GM20000 (cell line): Measurements from ENCODE around the gene NDUFS6.
"Not testable (repeated sequence)": the region's sequence is repeated elsewhere in the genome, so short reads cannot be mapped to it uniquely, and the experiment has no call there.

Experiments used
- DNase-seq: peaks from one replicate; pipeline ENCODE4 v3.0.0; 2012; ENCODE audit warnings: low spot score
- TF ChIP-seq, protein P1 (sequence below): IDR thresholded peaks from 2 replicates; pipeline ENCODE4 v1.5.1; 2012; ENCODE audit warnings: mild to moderate bottlenecking, control low read depth; ENCODE audit errors: extremely low read depth, missing control alignments

The NDUFS6 gene

DNA sequence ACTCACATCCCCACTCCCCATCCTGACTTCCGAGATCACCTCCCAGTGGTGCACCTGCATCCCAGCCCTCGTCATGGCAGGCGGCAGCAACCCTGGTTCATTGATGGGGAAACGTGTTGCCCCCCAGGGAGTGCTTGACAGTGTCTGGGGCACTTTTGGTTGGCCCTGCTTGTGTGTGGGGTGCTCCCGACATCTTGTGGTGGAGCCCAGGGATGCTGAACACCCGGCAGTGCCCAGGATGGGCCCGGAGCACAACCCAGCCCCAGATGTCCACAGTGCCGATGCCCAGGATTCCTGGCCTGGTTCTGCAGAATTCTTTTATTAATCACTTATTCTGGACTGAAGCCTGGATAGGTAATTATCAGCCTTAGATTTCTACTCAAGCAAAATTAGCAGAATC lies 5.3 kb upstream of the NDUFS6 start:
- TF ChIP-seq, protein P1, sequence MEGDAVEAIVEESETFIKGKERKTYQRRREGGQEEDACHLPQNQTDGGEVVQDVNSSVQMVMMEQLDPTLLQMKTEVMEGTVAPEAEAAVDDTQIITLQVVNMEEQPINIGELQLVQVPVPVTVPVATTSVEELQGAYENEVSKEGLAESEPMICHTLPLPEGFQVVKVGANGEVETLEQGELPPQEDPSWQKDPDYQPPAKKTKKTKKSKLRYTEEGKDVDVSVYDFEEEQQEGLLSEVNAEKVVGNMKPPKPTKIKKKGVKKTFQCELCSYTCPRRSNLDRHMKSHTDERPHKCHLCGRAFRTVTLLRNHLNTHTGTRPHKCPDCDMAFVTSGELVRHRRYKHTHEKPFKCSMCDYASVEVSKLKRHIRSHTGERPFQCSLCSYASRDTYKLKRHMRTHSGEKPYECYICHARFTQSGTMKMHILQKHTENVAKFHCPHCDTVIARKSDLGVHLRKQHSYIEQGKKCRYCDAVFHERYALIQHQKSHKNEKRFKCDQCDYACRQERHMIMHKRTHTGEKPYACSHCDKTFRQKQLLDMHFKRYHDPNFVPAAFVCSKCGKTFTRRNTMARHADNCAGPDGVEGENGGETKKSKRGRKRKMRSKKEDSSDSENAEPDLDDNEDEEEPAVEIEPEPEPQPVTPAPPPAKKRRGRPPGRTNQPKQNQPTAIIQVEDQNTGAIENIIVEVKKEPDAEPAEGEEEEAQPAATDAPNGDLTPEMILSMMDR: no peak

DNA sequence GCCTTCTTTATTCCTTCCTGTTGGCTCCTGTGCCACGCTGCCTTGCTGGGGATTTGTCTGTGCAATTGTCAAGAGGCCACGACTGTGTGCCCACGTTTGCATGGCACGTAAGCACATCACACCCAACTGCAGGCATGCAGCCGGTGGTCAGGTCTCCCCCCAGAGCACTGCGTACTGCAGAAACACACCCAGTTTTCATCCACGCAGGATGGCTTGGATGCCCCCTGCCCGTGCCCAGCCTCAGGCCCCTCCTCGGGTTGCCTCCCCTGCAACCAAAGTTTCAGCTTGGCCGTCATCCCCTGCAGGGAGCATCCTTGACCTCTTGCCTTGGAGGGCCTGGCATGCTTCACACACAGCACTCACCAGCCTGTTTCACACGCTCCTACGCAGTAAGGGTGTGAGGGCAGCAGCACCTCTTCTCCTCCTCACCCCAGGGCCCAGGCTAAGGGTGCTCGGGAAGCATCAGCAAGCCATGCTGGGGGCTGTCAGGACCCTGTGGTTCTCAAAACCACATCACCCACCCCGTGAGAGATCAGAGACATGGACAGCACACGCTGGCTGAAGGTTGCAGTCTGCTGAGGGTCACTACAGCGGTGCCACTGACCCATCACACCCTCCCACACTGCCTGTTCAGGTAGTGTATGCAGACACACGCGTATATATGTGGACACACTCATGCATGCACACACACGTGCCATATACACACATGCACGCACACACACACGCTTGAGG lies 4.7 kb upstream of the NDUFS6 start:
- DNase-seq: no peak
- TF ChIP-seq, protein P1: no peak

More for the DNA sequence above, 5.3 kb upstream of the NDUFS6 start:
- DNase-seq: no peak

DNA sequence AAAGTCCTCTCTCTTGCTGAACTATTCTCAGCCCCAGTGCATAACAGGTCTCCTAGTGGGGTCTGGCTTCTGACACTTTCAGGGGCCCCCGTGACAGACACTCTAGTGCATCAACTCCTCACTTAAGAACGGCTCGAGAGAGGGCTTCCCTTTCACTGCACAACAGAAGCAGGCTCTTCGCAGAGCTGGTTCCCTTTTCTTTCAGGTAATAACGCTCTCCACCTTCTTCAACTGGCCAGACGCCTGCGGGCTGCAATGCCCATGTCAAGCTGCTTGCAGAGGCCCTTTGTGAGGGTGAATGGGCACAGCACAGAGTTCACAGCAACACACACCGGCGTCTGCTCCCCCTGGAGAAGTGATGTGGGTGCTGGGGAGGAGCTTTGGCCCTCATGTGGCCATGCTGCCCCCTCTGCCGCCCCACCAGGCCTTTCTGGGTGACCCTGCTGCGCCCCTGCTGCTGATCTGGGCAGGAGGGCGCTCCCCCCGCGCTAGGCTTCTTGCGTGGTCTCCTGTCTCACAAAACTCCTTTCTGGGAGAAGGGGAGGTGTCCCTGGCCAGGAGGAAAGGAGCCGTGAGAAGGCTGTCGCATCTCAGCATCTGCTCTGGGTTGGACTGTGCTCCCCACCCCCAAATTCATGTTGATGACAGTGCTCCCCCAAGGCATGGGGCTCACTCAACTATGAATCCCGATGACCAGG lies 4.0 kb upstream of the NDUFS6 start:
- no peak for DNase-seq
- TF ChIP-seq, protein P1: no peak

DNA sequence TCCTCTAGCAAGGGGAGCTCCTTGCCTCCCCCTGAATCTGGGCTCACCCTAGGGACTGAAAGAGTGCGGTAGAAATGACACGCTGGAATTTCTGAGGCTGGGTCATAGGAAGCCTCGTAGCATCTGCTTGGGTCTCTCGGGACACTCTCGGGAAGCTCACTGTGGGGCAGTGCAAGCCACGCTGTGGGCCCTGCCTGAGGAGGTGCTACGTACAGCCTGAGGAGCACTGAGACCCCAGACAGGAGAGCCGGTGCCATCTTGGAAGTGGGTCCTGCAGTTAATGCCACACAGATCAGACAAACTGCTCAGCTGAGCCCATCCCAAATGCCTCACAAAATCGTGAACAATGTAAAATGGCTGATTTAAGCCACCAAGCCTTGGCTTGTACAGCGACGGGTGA lies 3.4 kb upstream of the NDUFS6 start:
- DNase-seq: no peak
- TF ChIP-seq, protein P1: no peak

DNA sequence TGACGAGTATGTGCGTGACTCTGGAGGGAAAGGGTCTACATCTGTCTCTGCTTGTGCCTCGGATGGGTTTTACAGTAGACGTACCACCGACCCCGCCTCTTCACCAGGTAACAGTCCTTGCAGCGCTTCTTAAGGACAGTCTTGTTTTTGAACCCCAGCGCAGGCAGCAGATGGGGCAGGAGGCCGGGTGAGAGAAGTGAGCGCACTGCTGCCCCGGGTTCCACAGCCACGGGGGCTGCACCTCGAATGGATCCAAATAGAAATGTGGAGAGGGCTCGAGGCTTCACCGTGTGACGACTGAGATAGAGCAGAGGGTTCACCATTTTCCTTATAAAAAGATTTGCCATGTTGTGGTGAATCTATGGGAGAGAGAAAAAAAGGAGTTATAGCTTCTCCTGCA lies 2.6 kb upstream of the NDUFS6 start:
- DNase-seq: not testable (repeated sequence)

DNA sequence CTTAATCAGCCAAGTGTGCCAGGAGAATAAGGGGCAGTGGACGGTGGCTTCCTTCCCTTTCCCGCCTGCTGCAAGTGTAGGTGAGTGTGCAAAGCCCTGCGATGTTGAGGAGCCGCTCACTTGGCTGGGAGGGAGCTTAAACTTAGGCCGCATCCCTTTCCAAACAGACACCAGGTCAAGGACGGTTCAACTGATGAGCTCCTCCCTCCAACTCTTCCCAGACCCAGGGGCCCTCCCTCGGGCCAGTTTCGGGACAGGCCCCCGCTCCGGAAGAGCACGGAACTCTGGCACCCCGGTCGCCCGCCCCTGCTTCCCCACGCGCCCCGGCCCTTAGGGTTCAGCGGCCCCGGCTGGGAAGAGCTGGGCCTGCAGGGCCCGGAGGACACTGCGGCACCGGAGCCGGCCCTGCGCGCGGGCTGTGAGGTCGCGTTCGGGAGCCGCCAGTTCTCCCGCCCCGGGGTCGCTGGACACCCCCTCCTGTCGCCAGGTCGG lies 2.1 kb upstream of the NDUFS6 start:
- peak; percentile 62 for DNase-seq
- TF ChIP-seq, protein P1: no peak

DNA sequence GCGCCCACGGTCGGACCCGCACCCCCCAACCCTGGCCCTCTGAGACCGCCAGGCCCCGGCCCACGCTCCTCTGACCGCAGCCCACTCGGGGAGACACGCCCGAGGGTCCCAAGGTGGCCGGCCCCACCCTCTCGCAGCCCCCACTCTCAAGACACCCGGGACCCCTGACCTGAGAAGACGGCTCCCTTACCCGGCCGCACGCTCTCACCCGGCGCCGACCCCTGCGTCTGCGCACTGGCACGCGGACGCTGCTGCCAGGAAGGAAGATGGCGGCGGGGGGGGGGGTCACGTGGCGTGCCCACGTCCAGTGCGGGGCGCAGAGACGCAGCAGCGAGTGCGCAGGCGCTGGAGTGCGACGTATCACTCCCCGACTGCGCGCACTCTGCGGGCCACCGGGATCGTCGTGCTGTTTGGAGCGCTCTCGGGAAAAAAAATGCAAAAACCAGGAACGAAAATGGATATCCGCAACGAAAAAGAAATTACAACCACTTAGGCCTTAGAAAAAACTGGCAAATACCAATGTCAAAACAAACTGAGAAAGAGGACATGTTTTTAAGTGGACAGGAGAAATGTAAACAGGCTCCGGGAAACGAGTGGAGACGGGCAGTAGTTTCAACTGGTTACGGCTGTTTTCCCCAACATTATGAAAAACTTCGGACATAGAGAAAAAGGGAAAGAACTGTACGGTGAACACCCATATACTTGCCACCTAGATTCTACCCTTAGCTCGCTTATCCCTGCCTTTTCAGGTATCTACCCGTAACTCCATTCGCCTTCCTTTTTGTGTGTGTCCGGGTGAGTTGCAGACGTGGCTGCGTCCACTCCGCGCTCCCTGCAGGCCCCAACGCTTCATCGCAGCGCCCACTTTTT lies 1.4 kb upstream of the NDUFS6 start, which contains the start of gene MRPL36:
Gene MRPL36 (minus strand): TSS at position 236 of the 870 bp plus-strand sequence. CDS start 902 bp downstream, outside the sequence.
- peak; percentile 98 for DNase-seq
- TF ChIP-seq, protein P1: no peak
